ENCODE results near the gene TTLL5.

The TTLL5 gene

GRCh38 chr14:75806352-75806832 lies 145.3 kb downstream of the TTLL5 start:
- no peak for DNase-seq

GRCh38 chr14:75807667-75808360 lies 146.8 kb downstream of the TTLL5 start:
- no peak for DNase-seq

DNA sequence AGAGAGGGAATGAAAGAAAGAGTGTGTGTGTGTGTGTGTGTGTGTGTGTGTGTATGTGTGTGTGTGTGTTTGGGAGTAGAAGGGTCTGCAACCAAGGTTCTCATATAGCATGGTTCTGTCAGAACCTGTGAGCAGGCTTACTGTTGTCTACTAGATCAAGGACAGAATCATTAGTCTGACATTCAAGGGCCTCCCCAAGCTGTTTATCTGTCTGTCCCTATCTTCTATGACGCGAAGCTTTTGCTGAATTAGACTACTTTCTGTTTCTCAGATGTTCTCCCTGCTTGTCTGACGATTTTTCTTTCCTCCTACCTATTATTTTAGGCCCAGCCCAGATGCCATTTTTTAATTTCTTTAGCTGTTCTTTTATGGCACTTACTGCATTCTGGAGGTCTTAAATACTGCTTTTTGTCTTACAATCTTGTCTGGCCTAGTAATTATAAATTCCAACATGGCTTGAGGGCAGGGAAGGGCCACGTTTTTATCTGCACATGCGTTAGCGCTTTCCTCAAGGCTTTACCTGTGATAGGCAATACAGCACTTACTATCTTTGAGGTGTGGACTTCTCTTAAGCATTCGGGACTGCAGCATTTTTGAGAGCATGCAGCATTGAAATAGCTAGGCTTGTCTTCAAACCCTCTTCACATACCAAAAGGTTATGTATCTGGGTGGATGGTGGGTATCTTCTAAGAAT lies 150.2 kb downstream of the TTLL5 start:
- DNase-seq: no peak

- no peak for DNase-seq
These were observed 150.9 kb downstream of the TTLL5 start for GRCh38 chr14:75811872-75812499.

- no peak for DNase-seq
These were observed 151.6 kb downstream of the TTLL5 start for GRCh38 chr14:75812622-75813021.

GRCh38 chr14:75820761-75821160 lies 159.7 kb downstream of the TTLL5 start:
- no peak for DNase-seq

- no peak for DNase-seq
These were observed 160.9 kb downstream of the TTLL5 start for GRCh38 chr14:75821831-75822521.

DNA sequence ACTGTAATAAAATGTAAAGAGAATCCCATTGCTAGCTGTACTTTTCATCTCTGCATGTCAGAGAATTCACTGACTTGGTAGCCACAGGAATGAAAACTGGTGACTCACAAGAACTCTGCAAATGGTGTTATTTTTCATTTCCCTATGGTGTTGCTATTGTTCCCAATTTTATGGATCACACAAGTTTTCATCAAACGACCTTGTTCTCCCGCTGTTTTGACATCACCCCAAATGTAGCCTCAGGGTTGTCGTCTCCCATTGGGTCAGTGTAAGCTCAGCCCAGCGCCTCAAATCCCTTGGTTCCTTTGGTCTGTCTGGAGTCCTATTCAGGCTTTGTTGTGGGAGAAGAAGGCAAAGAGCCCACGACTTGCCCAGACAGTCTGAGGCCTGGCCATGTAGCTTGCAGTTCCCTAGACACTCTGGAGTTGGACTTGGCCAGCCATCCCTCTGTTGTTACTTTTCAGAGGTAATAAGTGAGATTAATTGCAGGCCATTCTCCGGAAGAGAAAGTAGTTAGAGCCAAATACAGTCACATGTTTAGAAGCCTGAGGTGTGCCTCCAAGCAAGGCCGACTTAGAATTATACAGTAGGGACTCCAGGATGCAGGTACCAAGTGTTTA lies 161.6 kb downstream of the TTLL5 start:
- no peak for DNase-seq

GRCh38 chr14:75823334-75823733 lies 162.3 kb downstream of the TTLL5 start:
- no peak for DNase-seq

DNA sequence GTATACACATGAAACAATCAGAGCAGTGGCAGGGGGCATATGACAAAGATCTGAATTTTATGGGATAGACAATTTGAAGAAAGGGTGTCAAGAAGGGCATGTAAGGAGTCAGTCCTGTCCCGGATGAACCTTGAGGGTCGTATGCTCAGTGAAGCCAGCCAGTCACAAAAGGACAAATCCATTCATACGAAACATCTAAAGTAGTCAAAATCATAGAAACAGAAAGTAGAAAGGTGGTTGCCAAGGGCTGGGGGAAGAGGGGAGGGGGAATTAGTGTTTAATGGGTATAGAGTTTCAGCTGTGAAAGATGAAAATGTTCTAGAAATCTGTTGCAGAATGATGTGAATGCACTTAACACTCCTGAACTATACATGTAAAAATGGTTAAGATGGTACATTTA lies 163.3 kb downstream of the TTLL5 start:
- no peak for DNase-seq

GRCh38 chr14:75825147-75825592 lies 164.1 kb downstream of the TTLL5 start:
- no peak for DNase-seq

DNA sequence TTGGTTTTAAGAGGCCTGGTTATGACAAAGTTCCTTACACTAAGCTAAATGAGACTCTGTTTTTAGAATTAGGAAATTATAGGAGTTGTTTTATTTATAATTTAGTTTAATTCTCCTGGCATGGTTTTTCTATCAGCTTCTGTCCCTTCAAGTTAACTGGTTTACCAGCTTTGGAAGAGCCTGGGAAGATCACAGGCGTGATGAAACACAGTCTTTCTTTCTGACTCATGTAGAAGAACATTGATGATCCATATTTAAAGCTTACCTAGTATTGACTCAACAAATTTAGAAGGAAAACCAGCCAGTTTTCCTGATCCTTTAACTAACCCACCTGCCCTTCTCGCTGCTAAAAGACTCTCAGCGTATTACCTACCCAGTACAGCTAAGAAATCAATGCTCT lies 165.6 kb downstream of the TTLL5 start:
- no peak for DNase-seq

GRCh38 chr14:75827331-75827730 lies 166.3 kb downstream of the TTLL5 start:
- no peak for DNase-seq

GRCh38 chr14:75829316-75829715 lies 168.3 kb downstream of the TTLL5 start:
- DNase-seq: no peak

GRCh38 chr14:75831455-75831854 lies 170.4 kb downstream of the TTLL5 start:
- peak in 1 of 2 donors; percentile 7 for DNase-seq

DNA sequence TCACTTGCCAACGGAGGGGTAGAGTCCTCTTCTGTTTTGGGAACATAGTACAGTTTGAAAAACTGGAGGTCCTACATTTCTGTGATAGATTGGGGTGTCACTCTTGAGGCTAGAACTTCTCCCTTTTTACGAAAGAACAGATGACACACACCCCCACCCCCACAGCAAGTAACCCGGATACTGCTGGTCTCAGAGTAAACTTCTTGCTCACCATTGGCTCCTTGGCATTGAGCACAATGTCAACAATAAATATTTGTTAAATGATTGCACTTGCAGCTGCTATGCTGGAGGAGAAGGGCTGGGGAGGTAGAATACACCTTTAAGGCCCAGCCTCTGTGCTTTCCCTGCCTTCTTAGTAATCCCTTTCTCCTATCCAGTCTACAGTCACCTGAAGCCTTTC lies 170.9 kb downstream of the TTLL5 start:
- DNase-seq: no peak

GRCh38 chr14:75832621-75833297 lies 171.7 kb downstream of the TTLL5 start:
- no peak for DNase-seq

- no peak for DNase-seq
These were observed 172.4 kb downstream of the TTLL5 start for GRCh38 chr14:75833326-75834020.

DNA sequence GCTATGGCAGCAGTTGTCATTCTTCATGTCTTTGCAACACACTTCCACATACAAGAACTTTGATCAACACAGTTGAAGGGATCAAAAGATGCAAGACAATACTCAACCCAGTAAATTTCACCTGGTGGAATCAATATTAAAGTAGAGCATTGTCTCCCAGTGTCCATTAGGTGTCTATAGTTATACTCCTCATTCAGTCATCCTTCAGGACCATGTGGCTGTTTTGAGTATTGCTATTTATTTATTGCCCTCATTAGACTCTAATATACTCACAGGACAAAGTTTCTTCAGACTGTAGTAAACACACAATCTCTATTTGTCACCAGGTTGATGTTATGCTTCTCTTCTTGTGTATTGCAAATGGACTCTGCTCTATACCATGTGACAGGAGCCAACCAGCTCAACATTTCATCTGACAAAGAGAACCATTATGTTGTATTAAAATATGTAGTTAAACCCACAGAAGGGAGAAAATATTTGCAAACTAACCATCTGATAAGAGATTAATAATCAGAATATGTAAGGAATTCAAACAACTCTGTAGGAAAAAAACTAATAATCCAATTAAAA lies 174.2 kb downstream of the TTLL5 start:
- DNase-seq: no peak

GRCh38 chr14:75835737-75836136 lies 174.7 kb downstream of the TTLL5 start:
- DNase-seq: no peak

- DNase-seq: no peak
These were observed 176.2 kb downstream of the TTLL5 start for GRCh38 chr14:75837151-75837787.

Measured in bone marrow (tissue), 2 donors.